Stimulated activated CD4-positive, alpha-beta T cell treated with anti-CD3 and anti-CD28 coated beads, Interleukin-4, amount 100 ng/mL, for 24 hours (primary cell): Measurements from ENCODE around the gene PLD1.

Experiments
- DNase-seq: peaks from one replicate; pipeline ENCODE4 v3.0.0-alpha.2; 2020

PLD1 gene

DNA sequence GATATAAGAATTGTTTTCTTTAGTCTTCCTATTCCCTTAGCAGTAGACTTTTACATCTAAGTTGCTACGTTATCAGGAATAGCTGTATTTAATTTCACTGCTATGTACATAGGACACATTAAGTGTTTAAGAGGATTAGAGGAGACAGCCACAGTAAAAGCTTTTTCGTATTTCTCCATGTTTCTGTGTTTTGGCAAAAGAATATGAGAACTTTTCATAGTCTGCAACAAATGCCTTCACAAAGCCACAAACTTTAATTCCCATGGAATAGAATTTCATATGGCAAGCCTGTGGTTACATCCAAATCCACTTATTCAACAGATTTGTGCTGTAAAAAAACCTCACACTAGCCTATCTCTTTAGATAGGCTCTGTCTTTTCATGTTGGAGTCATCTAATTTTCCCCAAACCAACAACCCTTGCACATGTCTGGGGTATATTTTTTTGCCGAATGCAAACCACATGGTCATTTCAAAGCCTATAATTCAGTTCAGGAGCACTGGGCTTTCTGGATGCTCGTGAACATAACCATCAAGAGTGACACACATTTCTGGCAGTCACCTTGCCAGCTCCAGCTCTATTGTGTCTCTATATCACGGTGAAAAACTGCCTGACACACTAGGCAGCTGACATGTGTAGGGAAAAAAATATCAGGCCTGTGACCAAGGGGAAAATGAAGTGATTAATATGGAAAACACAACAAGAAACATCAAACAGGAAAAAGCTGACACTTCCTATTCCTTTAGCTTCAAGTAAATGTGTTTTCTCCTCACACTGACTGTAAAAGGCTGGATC lies 19.2 kb downstream of the PLD1 start:
- DNase-seq: no peak

DNA sequence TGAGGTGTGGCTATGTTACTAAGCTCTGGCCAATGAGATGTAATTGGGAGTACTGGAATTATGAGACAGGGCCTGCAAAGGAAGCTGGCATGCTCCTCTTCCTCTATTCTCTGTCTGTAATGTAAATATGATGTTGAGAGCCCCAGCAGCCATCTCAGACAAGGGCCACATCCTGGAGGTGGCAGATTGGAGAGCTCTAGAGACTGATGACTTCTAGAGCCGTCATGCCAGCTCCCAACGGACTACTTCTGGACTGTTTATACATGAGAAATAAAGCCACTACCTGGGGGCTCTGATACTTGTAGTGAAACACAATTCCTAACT lies 19.7 kb downstream of the PLD1 start:
- no peak for DNase-seq

GRCh38 chr3:171789759-171790505 lies 20.4 kb downstream of the PLD1 start:
- no peak for DNase-seq

DNA sequence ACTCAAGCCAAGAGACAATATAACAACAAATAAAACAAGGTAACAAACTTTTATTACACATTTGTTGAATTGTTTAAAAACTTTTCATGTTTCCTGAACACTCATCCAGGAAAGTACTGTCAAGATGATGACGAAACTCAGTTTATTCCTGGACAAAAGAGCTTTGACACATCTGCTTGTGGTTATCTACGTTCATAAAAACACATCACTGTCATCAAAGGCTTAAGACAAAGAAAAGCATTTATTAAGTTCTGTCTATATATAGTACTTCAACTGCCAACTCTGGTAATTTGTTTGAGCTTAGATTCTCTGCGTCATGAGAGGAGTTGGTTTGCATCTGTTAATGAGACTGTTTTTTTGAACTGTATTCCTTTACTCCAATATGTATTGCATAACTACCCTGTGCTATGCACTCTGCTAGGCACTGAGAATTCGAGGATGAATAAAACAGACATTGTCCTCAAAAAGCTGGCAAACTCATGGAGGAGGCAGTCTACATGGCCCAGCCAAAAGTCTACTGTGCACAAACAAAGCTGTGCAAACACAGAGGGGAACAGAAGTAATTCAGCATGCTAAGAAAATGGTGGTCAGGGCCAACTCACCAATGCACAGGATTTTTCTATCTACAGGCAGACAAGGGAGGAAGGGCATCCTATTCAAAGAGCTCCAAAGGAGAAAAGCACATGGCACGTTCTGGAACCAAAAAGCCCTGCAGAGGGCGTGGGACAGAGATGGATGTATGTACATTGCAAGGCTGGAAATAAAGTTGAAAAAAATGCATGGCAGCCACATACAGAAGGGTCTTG lies 21.5 kb downstream of the PLD1 start:
- DNase-seq: no peak

- DNase-seq: no peak
These were observed 23.3 kb downstream of the PLD1 start for GRCh38 chr3:171786997-171787396.

DNA sequence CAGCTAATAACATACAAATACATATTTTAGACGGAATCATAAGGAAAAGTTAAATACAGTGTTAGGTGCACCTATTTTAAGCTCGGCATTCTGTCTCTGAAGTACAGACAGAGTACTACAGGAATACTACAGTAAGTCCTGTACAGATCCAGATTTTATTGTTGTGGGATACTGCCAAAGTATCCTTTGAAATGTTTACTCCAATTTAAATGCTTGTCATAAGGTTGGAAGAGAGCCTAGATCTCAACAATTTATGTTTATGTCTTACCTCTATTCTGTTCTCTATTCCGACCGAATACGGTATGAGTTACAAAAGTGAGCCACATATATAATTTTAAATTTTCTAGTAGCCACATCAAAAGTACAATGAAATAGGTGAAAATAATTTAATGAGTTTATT lies 25.3 kb downstream of the PLD1 start:
- no peak for DNase-seq

DNA sequence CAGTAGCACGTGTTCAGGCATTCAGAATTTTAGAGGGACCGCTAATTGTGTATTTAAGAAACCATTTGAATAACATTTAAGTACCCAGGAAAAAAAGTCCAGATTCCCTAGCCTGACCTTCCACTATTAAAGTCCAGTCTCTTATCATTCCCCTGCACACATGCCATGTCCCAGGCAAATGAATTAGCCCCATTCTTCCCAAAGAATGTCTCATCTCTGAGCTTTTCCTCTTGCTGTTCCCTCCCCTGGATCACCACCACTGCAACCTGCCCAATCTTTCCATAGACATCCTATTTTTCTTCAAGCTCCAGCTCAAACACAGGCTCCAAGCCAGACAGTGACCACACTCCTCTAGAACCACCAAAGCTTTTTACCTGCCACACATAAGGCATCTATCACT lies 25.9 kb downstream of the PLD1 start:
- no peak for DNase-seq

GRCh38 chr3:171783626-171784025 lies 26.7 kb downstream of the PLD1 start:
- DNase-seq: no peak

DNA sequence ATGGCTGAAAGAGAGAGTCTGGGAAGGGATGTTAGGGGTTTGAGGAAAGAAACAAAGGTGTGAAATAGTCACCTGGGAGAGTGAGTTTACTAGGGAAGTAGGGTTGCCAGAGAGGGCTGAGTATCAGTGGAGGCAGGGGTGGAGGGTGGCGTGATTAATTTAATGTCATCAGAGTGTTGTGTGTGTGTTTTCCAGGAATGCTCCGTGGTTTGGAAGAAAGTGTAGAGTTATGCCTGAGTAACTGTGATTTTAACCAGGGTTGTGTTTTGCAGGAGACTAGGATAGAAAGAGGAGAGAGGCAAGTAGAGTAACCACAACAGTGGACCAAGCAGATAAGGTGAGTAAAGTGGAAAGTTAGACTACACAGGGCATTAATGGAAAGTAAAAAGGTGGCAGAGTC lies 27.2 kb downstream of the PLD1 start:
- no peak for DNase-seq

- no peak for DNase-seq
These were observed 27.7 kb downstream of the PLD1 start for GRCh38 chr3:171782617-171783016.

DNA sequence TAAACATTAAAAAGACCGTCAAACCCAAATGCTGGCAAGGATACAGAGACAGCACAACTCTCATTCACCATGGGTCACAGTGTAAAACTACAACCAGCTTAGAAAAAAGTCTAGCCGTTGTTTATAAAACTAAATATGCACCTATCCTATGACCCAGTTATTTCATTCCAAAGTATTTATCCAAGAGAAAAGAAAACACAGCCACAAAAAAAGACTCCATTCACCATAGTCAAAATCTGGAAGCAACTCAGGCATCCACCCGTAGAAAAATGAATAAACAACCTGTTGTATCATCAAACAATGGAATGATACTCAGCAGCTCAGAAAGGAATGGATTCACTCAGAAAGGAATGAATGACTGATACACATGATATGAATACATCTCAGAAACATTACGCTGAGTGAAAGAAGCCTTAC lies 28.6 kb downstream of the PLD1 start:
- no peak for DNase-seq

DNA sequence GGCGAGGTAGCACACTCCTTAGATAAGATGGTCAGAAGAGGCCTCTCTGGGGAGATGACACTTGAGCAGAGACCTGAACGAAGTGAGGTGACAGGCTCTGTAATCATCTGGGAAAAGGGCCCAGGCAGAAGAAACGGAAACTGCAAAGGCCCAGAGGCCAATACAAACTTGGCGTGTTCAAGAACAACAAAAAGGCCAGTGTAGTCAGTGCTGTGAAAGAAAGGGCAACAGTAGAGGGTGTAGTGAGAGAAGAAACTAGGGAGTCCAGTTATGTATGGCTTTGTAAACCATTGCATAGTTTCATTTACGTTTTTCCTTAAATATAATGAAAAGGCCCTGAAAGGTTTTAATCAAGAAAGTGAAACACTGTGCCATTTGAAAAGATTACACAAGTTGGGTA lies 31.8 kb downstream of the PLD1 start:
- no peak for DNase-seq

DNA sequence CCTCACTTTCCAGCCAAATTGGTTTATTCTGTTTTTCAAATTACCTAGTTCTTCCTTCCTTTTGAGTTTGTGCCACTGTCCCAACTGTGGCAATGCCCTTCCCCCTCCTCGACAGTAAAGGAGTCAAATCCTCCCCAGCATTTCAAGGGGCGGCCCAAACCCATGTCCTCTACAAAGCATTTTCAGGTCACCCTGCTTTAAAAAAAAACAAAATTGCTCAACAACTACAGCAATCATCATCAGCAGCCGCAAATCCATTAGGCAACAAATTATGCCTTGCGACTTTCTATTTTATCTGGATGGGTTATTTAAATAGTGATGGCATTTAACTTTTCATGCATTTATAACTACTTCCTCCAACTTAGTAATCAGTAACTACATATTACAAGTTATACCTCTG lies 32.7 kb downstream of the PLD1 start:
- DNase-seq: no peak

DNA sequence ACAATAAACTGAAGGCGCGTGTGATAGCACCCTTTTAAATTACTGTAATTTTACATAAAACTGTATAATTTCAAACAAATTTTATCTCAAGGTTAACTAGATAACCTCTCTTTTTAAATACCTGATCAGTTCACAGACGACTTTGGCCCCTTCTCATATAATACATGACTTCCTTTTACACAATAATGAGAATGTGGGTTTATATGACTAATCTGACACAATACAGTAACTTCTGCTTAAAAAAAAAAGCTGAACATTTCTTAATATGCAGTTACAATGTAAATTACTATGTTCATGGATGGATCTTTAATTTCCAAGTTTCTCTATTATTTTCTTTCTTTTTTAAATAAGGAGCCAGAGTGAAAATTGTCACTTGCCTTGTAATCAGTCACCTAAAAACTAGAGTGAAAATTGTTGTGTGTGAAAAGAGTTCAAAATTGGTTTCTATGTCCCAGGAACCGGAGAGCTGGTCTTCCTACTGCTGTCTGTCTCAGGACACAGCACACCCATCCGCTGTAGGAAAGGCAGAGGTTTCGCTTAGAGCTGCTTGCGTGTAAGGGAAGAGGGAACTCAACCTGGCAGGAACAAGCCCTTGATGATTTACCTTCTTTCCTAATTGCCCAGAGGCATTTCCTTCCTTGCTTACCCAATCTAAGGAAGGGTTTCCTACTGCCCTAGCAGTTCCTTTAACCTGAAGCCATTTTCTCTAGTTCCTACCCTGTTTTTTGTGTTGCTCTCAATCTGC lies 33.3 kb downstream of the PLD1 start:
- DNase-seq: no peak

DNA sequence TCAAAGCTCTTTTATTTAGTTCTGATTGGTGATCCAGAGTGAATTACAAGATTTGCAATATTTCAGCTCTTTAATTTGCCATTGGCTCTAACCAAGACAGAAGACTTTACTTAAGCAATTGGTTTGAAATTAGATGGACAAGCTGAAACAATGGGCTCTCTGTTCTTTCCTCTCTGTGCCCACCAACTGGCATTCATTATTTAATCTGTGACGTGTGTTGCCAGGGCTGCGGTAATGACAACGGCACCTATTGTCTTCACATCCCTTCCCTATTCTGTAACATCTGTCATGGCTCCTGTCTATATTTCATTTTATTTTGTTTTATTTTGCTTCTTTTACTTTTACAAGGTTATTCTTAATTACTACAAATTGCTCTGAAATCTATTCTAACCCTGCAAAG lies 33.9 kb downstream of the PLD1 start:
- no peak for DNase-seq

GRCh38 chr3:171775943-171776342 lies 34.3 kb downstream of the PLD1 start:
- DNase-seq: no peak

DNA sequence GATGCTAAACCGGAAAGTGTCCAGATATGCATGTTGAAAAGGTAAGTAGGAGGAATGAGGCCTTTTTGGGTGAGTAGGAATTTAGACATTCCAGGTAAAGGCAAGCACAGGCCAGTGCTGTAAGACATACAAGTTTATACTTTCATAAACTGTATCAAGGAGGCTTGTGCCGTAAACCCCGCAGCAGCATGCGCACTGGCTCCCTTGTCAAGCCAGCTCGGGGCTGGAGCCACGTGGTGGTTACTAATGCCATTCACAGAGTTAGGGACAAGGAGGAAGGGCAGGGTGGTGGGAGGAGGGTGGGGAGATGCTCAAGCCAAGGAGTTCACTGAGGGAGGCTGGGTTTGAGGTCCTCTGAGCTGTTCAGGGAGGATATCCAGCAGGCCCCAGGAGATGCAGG lies 35.8 kb downstream of the PLD1 start:
- no peak for DNase-seq

GRCh38 chr3:171772427-171773056 lies 37.7 kb downstream of the PLD1 start:
- peak; percentile 56 for DNase-seq

DNA sequence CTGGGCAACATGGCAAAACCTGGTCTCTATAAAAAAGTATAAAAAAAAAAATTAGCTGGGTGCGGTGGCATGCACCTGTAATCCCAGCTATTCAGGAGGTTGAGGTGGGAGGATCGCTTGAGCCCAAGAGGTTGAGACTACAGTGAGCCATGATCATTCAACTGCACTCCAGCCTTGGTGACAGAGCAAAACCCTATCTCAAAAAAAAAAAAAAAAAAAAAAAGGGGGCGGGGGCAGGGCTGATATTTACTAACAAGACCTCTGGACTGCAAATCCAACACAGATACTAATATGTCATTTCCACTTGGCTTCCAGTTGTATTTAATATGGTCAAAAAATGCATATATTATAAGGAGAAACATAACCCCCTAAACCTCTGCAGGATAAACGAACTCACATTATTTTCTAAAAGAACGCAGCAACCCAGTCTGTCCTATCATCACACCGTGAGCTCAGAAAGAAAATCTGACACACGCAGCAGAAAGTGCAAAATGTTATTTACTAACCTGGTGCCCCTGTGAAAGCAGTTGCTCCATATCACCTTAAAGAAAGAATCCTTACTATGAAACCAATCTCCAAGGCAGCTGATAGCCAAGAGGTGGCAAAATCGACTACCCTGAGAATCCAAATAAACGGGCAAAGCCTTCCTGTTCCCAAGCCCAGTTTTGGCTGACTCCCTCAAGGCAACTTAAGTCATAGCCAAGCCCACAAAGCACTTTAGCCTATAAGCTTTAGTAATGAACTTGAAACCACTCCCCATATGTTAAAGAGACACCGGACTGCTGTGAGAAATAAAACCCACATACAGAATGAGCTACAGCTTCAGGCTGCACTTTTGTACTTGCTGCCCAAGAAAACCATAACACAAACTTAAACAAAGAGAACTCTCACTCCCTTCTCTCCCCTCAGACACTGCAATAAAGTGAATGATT lies 39.3 kb downstream of the PLD1 start:
- no peak for DNase-seq

- no peak for DNase-seq
These were observed 40.8 kb downstream of the PLD1 start for GRCh38 chr3:171769461-171769860.

DNA sequence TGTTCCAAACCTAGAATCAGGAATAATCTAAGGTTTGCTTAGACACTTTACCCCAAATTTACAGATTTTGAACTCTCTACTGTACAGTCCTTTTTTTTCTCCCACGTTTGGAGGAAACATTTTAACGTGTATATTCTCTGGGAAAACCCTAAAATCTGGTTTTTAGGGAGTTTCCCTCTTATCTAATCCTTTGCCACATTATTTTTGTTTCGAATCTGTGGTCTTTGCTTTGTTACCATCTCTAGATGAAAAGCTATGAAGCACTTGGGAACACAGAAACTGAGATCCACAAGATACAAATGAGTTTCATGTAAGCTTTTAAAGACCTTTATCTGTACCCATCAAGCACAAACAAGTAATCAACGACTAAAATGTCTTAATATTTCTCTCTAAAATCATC lies 41.3 kb downstream of the PLD1 start:
- DNase-seq: no peak
